HEK293T (cell line): ENCODE measurements around the gene PLOD2.

ENCODE experiments used
- ARNT ChIP-seq: fragments of 450-650 bp; IDR thresholded peaks from 2 replicates; pipeline ENCODE4 v1.6.1; 2017; ENCODE audit warnings: mild to moderate bottlenecking
- BHLHE40 ChIP-seq: fragments of 450-650 bp; IDR thresholded peaks from 2 replicates; pipeline ENCODE4 v1.6.1; 2016; ENCODE audit warnings: mild to moderate bottlenecking, moderate library complexity, borderline replicate concordance
- FOXA1 ChIP-seq: fragments of 450-650 bp; IDR thresholded peaks from 2 replicates; pipeline ENCODE4 v1.6.1; 2016; ENCODE audit warnings: mild to moderate bottlenecking
- FOXM1 ChIP-seq: fragments of 450-650 bp; IDR thresholded peaks from 2 replicates; pipeline ENCODE4 v1.6.1; 2017; ENCODE audit warnings: mild to moderate bottlenecking, borderline replicate concordance
- L3MBTL2 ChIP-seq: fragments of 450-650 bp; conservative IDR thresholded peaks from 2 replicates; pipeline ENCODE4 v1.6.1; 2016; ENCODE audit warnings: mild to moderate bottlenecking
- LEF1 ChIP-seq: fragments of 450-650 bp; IDR thresholded peaks from 2 replicates; pipeline ENCODE4 v1.6.1; 2017; ENCODE audit warnings: mild to moderate bottlenecking, borderline replicate concordance
- NFRKB ChIP-seq: fragments of 450-650 bp; IDR thresholded peaks from 2 replicates; pipeline ENCODE4 v1.6.1; 2016; ENCODE audit warnings: mild to moderate bottlenecking, moderate library complexity
- PKNOX1 ChIP-seq: fragments of 450-650 bp; IDR thresholded peaks from 2 replicates; pipeline ENCODE4 v1.6.1; 2016
- SP1 ChIP-seq: fragments of 450-650 bp; IDR thresholded peaks from 2 replicates; pipeline ENCODE4 v1.6.1; 2017
- SUZ12 ChIP-seq: fragments of 450-650 bp; IDR thresholded peaks from 2 replicates; pipeline ENCODE4 v1.6.1; 2016; ENCODE audit warnings: mild to moderate bottlenecking
- TARDBP ChIP-seq: fragments of 450-650 bp; IDR thresholded peaks from 2 replicates; pipeline ENCODE4 v1.6.1; 2016
- ZNF384 ChIP-seq: fragments of 450-650 bp; IDR thresholded peaks from 2 replicates; pipeline ENCODE4 v1.6.1; 2016

DNA sequence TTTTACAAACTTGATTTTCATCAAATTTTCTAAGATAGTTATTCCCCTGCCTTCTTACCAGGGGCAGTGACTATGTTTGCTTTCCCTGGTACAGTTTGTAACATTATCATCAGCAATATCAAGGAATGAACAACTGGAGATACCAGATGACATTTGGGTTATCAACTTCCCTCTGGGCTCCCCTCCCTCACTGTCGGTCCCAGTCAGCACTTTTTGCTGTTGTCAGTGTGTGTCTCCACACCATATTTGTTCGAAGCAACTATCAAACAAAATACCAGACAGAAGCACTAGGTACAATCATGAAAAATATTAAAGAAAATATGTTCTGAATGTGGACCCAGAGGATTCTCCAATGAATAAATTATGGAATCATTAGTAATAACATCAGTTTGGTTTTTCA, 75.3 kb downstream of the PLOD2 start:
- TF ChIP-seq PKNOX1: no peak
- no peak for TF ChIP-seq ARNT
- TF ChIP-seq FOXA1: no peak
- no peak for TF ChIP-seq L3MBTL2
- TF ChIP-seq TARDBP: no peak
- no peak for TF ChIP-seq FOXM1
- TF ChIP-seq BHLHE40: no peak
- no peak for TF ChIP-seq SP1
- no peak for TF ChIP-seq ZNF384
- no peak for TF ChIP-seq SUZ12
- no peak for TF ChIP-seq NFRKB
- no peak for TF ChIP-seq LEF1
